ENCODE results near the gene TMTC1.

Gene TMTC1

GRCh38 chr12:29713729-29714128 is 70.0 kb downstream of the TMTC1 start:
- H3K4me3 ChIP-seq (ENCODE audit: low read length), result no peak overlapping the region
- no peak for TF ChIP-seq CTCF (conservative IDR thresholded peaks at IDR 0.05; ENCODE audit: low read length)
- DNase-seq (ENCODE audit: low read depth), result no peak

- DNase-seq (ENCODE audit: low read depth), result no peak
- TF ChIP-seq CTCF (conservative IDR thresholded peaks at IDR 0.05; ENCODE audit: low read length), result no peak
- H3K4me3 ChIP-seq (ENCODE audit: low read length), result no peak overlapping the region
Observed at GRCh38 chr12:29711381-29711780, 72.4 kb downstream of the TMTC1 start.

- no peak for DNase-seq (ENCODE audit: low read depth)
- TF ChIP-seq CTCF (conservative IDR thresholded peaks at IDR 0.05; ENCODE audit: low read length), result no peak
- H3K4me3 ChIP-seq (ENCODE audit: low read length), result no peak overlapping the region
Observed at GRCh38 chr12:29710104-29710503, 73.6 kb downstream of the TMTC1 start.

DNA sequence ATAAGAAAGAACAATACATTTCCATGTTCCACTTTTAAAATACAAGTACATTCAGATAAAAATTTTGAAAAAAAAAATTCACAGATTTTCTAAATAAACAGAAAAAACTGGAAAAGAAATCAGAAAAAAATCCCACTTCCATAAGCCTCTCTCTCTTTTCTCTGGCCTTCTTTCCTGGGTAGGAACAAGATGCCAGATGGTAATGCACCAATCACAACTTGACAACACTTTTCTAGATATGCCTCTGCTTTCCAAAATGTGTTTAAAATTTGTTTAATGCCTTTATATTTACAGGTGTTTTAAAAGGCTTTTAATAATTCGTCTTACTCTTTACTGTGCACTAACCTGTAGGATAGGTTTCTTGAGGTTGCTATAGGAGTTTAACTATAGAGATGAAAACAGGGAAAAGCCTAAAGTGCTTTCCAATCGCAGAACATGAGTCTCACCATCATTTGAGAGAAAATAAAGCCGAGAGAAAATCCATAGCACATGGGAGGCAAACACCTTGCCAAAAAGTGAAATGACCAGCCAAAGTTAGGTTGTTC is 74.2 kb downstream of the TMTC1 start:
- DNase-seq (ENCODE audit: low read depth), result no peak
- H3K4me3 ChIP-seq (ENCODE audit: low read length), result no peak overlapping the region
- TF ChIP-seq CTCF (conservative IDR thresholded peaks at IDR 0.05; ENCODE audit: low read length), result no peak

GRCh38 chr12:29709054-29709453 is 74.7 kb downstream of the TMTC1 start:
- no peak for DNase-seq (ENCODE audit: low read depth)
- TF ChIP-seq CTCF (conservative IDR thresholded peaks at IDR 0.05; ENCODE audit: low read length), result no peak
- no peak overlapping the region for H3K4me3 ChIP-seq (ENCODE audit: low read length)

DNA sequence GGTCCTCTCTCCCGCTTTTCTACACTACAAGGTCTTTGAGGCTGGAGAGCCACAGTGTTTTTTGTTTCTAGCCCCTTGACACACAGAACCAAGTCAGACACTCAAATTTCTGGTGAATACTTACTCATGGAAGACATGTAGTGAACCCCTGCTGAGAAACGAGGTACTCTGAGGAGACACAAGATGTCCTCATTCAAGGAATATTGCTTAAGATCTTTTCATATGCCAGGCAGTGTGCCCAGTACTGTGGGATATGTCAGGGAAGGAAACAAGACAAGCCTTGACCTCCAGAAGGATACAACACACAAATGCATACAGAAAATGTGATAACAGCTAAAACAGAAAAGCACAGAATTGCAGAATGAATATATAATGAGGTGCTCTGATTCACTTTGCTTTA is 75.9 kb downstream of the TMTC1 start:
- DNase-seq (ENCODE audit: low read depth), result no peak
- TF ChIP-seq CTCF (conservative IDR thresholded peaks at IDR 0.05; ENCODE audit: low read length), result no peak
- H3K4me3 ChIP-seq (ENCODE audit: low read length), result no peak overlapping the region

GRCh38 chr12:29706311-29706710 is 77.4 kb downstream of the TMTC1 start:
- no peak for TF ChIP-seq CTCF (conservative IDR thresholded peaks at IDR 0.05; ENCODE audit: low read length)
- H3K4me3 ChIP-seq (ENCODE audit: low read length), result no peak overlapping the region
- no peak for DNase-seq (ENCODE audit: low read depth)

Data from AG10803 (cell line).